MM.1S (cell line): ENCODE data around the gene UGT1A1.

Experiments used
- EZH2 ChIP-seq: fragments of 300-600 bp; sonication (generic); optimal IDR thresholded peaks from 2 replicates; pipeline ENCODE3; 2017; ENCODE audit warnings: low read depth, mild to moderate bottlenecking, antibody characterized with exemption, low read length, mixed read lengths
- EZH2phosphoT487 ChIP-seq: fragments of 300-600 bp; sonication (generic); IDR thresholded peaks from 2 replicates; pipeline ENCODE4 v1.6.1; 2018; ENCODE audit warnings: antibody characterized with exemption, low read length
- TF ChIP-seq, protein P1 (sequence below): fragments of 300-600 bp; sonication (generic); IDR thresholded peaks from 2 replicates; pipeline ENCODE4 v1.5.1; 2016; ENCODE audit warnings: antibody characterized with exemption, low read length, mixed read lengths

DNA sequence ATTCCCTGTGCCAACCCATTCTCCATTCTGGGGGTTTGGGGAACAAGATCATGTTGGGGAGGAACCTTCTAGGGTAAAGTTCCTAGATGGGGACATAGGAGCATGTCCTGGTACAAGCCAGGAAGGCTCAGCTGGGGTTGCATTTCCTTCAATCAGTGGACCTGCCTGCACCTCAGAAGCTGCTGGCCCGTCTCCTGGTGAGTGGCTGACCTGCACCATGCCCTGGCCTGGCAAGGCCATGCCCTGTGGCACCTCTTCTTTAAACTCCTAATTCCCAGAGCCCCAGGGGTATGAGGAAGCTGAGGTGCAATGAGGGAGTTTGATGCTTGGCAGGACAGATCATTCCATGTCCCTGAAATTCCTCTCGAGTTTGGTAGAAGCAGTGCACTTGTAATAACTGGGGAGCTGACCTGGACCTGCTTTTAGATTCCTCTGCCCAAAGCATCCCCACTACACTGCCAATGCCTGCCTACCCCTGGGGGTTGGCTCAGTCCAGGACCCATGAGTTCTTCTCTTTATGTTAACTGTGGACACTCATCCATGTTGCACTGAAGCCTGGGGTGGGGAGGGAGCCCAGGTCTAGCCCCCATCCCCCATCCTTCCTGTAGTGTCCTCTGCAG lies 43.3 kb downstream of the UGT1A1 start:
- TF ChIP-seq, protein P1, sequence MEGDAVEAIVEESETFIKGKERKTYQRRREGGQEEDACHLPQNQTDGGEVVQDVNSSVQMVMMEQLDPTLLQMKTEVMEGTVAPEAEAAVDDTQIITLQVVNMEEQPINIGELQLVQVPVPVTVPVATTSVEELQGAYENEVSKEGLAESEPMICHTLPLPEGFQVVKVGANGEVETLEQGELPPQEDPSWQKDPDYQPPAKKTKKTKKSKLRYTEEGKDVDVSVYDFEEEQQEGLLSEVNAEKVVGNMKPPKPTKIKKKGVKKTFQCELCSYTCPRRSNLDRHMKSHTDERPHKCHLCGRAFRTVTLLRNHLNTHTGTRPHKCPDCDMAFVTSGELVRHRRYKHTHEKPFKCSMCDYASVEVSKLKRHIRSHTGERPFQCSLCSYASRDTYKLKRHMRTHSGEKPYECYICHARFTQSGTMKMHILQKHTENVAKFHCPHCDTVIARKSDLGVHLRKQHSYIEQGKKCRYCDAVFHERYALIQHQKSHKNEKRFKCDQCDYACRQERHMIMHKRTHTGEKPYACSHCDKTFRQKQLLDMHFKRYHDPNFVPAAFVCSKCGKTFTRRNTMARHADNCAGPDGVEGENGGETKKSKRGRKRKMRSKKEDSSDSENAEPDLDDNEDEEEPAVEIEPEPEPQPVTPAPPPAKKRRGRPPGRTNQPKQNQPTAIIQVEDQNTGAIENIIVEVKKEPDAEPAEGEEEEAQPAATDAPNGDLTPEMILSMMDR = no peak
- no peak for TF ChIP-seq EZH2phosphoT487
- TF ChIP-seq EZH2 = no peak
